Suppressor macrophage treated with lipopolysaccharide for 4 hours (primary cell): ENCODE measurements around the gene TRPC4AP.
"Not testable (repeated sequence)": the region's sequence is repeated elsewhere in the genome, so short reads cannot be mapped to it uniquely, and the experiment has no call there.

Experiments used
- DNase-seq: peaks from one replicate; pipeline ENCODE4 v3.0.0-alpha.2; 2020

TRPC4AP gene

DNA sequence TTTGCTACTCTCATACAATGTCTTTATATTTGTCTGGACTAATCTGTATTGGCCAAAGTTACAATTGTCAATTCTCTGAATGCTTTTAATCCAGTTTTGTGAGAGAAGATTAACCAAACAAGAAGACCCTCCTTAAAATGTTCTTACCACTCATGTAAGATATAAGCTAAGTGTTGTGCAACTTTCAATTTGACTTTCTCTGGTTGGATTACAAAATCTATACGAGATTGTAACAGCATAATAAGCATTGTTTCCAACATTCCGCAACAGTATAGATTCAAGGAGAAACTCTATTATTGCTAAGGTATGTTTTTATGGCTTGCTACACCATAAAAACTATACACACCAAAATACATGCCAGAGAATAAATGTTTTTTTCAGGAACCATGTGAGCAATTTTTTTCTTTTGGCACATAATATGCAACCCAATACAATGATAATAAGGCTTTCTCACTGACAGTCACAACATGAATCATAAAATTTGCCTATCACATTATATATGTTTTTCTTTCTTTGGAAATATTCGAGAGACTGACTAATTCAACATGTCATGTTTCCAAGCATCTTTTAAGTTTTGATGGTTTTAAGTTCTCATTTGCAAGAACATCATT, 12.2 kb upstream of the TRPC4AP start:
- no peak for DNase-seq

DNA sequence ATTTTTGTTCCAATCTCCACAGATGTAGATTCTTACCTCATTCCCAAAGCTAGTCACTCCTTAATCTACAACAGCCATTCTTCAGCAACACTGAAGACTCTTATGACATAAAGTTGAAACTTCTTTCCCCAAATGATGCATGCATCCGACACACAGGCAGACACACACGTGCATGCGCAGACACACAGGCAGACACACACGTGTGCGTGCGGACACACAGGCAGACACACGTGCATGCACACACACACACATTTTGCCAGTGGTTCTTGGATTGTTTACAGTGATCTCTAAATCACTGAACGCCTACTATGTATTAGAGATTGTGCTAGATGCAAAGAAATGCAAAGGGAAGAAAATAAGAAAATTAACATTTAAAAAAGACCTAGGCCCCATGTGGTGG, 9.0 kb upstream of the TRPC4AP start:
- no peak for DNase-seq

DNA sequence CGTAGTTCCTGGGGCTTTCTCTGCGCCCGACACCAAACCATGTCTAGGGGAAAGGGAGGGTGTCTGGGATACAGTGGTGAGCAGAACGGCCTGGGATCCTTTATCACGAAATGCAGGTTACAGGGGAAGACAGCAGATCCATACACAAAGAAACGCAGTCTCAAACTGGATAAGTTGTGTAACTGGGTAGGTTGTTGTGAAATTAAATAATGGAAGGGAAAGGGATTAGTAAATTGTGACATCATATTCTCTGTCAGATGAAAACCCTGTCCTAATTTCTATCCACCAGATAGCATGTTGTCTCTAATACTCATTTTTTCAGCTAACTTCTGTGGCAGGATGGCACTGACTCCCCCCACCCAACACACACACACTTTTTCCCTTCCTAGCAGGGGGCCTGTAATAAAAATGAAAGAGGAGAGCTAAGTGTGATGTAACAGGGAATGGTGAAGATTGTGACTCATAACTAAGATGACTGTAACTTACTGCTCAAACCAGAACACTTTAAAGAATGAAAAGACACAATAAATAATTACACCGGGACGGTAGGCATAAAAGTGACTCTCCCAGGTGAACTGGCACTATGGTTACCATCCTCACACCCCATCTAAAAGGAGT, 769 bp upstream of the TRPC4AP start:
- DNase-seq, result peak; percentile 74

DNA sequence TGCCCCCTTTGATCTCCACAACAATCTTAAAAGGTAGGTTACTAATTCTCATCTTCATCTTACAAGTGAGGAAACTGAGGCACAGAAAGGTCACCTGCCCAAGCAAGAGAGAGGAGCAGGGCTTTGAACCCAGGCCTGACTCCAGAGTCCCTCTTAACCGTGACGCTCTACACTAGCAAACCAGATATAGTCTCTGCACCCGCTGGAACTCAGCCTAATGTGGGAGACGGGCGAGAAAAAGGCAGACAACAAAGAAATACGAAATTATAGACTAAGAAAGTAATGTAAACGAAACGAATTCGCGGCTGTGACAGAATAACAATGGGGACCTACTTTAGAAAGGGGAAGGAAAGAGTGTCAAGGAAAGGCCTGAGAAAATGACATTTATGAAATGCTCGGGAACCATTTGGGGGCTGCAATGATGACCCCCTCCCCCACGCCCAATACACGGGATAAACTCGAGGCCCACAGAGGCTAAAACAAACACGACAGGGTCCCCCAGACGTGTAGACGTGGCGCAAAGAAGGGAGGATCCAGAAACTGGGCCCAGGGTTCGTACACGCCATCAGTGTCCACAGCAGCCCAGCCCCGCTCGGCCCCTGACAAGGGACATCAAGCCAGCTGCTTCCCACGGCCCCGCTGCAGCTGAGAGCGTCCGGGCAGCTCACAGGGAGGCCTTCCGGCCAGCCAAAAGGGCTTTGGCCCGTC, 637 bp downstream of the TRPC4AP start:
- peak; percentile 56 for DNase-seq

DNA sequence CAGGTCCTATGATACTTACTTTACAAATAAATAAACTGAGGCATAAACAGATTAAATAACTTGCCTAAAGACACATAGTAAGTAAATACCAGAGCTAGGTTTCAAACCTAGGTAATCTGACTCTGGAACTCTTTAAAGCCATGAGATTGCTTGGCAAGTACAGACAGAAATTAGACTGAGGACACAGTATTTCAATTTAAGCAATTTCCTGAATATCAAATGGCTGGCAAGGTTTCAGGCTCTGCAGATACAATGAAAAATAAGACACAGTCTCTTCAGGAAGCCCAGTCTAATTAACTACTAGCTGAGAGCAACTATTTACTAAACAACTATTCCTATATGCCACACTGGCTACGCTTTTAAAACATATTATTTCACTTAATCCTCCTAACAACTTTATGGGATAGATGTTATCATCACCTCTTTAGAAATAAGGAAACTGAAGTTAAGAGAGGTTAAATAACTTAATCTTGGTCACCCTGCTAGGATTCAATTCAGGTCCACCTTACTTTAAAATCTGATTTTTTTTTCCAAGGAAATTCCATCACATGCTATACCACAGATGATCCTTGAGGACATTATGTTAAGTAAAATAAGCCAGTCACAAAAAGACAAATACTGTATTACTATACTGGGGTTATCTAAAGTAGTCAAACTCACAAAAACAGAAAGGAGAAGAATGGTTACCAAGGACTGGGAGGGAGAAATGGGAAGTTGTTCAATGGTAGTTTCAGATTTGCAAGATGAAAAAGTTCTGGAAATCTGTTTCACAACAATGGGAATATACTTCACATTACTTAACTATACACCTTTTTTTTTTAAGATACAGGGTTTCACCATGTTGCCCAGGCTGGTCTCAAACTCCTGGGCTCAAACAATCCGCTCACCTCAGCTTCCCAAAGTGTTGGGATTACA, 4.1 kb downstream of the TRPC4AP start:
- DNase-seq, result peak; percentile 74

DNA sequence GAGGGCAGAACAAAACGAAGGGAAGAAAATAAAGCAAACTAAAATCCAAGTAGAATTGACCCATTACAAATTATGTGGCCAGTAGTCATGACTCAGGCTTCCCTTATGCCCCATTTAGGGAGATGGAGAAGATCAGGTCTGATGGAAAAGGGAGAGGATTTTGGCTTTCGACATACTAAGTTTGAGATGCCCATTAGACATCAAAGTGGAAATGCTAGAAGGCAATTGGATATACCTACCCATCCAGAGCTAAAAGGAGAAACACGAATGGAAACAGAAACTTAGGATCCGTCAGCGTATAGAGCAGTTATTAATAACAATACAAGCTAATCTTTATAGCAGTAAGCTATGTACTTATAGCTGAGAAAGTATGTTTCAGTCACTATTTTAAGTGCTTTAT, 4.8 kb downstream of the TRPC4AP start:
- peak; percentile 67 for DNase-seq

DNA sequence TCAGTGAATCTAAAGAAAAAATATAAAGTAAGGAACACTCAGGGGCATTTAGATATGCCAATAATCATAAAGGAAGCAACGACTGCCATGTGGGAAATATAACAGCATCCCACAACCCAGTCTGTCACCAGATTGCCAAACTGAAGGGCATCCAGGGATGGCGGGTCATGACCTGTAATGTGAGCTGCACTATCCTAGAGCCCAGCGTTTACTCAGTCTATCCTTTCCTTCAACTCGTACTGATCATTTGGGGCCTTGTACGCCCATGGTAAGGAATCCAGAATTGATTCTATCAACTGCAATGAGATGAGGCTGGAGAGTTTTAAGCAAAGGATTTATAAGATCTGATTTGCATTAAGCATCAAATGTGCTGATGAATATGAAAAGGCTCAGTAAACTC, 5.3 kb downstream of the TRPC4AP start:
- no peak for DNase-seq

DNA sequence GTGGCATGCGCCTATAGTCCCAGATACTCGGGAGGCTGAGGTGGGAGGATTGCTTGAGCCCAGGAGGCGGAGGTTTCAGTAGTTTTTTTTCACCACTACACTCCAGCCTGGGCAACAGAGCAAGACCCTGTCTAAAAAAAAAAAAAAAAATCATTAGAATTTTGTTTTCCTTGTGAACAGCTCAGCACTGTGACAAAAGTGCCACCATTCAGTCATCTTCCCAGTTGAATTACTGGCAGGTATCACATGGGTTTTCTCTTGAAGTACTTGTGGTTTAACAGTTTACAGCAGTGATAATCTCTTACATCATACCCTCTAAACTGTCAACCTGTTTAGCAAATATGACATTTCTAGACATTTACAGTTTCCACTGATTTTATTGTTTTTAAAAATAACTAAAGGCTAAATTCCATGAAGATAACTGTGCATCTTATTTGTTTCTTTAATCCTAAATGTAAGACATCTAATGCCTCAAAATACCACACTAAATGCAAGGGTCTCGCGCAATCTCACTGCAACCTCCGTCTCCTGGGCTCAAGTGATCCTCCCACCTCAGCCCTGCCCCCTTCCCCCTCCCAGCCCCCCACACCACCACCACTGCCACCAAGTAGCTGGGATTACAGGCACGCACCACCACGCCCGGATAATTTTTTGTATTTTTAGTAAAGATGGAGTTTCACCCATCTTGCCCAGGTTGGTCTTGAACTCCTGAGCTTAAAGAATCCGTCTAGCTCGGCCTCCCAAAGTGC, 7.0 kb downstream of the TRPC4AP start:
- DNase-seq, result peak; percentile 13

DNA sequence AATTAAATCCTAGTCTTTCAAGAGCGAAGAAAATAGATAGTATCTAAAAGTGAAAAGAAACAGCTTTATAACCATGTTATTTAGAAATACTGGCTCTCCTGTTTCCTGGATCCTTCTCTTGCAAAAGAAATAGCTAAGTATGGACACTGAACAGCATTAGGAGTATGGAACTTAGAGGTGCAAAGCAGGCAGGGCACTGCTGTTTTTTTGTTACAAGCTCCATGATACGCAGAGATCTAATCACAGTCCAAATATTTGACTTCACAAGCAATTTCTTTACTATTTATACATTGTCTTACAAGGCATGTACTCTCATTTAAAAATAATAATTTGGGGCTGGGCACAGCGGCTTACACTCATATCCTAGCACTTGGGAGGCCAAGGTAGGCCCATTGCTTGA, 7.6 kb downstream of the TRPC4AP start:
- no peak for DNase-seq

DNA sequence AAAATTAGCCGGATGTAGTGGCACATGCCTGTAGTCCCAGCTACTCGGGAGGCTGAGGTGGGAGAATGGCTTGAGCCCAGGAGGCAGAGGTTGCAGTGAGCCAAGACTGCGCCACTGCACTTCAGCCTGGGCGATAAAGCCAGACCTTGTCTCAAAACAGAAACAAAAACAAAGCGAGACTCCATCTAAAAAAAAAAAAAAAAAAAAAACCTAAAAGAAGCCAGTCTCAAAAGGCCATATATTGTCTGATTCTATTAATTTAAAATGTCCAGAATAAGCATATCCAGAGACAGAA, 12.3 kb downstream of the TRPC4AP start:
- not testable (repeated sequence) for DNase-seq

DNA sequence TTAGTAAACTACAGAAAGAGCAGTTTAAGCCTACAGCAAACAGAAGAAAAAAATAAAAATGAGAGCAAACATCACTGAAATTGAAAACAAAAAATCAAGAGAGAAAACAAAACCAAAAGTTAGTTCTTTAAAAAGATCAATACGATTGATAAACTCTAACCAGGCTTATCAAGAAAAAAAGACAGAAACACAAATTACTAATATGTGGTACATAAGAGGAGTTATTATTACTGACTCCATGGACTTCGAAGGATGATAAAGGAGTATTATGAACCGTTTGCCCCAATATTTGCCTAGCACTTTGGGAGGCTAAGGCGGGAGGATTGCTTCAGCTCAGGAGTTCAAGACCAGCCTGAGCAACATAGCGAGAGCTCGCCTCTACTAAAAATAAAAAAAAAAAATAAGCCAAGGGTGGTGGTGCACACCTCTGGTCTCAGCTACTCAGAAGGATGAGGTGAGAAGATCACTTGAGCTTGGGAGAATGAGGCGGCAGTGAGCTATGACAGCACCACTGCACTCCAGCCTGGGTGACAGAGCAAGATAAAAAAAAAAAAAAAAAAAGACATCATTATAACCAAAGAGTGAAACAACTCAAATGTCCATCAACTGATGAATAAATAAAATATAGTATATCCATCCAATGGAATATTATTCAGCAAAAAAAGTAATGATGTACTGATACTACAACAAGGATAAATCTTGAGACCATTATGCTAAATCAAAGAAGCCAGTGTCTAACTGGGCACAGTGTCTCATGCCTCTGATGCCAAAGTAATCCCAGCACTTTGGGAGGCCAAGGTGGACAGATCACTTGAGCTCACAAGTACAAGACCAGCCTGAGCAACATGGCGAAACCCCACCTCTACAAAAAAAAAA, 12.9 kb downstream of the TRPC4AP start:
- DNase-seq, result no peak

DNA sequence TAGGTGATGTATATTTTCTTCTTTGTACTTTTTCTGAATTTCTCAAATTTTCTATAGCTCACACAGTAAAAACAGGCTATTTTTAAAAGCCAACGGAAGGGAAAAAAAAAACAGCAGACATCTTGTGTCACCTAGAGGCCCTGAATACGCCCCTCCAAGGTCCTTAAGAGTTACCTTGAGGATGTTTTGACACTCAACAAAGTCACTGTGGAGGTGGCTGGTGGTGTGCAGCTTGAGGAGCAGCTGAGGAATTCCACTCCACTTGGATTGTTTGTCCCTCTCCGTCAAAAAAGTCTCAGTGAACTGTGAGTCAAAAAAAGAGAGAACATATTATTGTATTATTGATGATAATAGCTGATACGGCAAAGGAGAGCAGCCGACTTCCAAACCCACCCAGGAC, 14.7 kb downstream of the TRPC4AP start:
- DNase-seq, result no peak

DNA sequence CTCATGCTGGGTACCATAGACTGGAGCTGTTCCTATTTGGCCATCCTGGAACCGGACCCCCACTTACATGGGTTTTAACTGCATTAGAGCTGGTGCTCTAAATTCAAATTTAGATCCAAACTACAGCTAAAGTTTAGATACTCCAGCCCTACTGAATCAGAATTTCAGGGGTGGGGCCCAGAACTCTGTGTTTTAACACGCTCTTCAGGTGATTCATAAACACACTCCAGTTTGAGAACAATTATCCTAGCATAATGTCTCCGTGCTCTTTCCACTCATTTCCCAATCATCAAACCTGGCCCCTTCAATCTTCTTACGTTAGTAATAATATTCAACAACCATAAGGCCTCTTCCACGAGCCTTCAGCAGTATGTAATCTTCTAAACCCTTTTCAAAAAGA, 15.3 kb downstream of the TRPC4AP start:
- DNase-seq, result no peak

DNA sequence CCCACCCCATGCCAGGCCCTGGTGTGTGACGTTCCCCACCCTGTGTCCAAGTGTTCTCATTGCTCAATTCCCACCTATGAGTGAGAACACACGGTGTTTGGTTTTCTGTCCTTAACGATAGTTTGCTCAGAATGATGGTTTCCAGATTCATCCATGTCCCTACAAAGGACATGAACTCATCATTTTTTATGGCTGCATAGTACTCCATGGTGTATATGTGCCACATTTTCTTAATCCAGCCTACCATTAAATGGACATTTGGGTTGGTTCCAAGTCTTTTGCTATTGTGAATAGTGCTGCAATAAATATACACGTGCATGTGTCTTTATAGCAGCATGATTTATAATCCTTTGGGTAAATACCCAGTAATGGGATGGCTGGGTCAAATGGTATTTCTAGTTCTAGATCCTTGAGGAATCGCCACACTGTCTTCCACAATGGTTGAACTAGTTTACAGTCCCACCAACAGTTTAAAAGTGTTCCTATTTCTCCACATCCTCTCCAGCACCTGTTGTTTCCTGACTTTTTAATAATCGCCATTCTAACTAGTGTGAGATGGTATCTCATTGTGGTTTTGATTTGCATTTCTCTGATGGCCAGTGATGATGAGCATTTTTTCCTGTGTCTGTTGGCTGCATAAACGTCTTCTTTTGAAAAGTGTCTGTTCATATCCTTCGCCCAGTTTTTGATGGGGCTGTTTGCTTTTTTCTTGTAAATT, 21.0 kb downstream of the TRPC4AP start:
- DNase-seq, result not testable (repeated sequence)

DNA sequence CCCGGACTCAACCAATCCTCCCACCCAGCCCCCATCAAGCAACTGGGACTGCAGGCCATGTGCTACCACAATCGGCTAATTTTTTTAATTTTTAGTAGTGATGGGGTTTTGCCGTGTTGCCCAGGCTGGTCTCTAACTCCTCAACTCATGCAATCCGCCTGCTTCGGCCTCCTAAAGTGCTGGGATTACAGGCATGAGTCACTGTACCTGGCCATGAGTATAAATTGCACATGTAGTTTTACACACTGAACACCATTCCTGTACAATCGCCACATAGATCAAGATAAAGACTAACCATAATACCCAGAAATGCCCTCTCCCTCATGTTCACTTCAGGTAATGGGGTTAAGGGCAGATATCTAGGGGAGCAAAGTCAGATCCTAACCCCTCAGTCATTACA, 26.4 kb downstream of the TRPC4AP start:
- DNase-seq, result no peak

DNA sequence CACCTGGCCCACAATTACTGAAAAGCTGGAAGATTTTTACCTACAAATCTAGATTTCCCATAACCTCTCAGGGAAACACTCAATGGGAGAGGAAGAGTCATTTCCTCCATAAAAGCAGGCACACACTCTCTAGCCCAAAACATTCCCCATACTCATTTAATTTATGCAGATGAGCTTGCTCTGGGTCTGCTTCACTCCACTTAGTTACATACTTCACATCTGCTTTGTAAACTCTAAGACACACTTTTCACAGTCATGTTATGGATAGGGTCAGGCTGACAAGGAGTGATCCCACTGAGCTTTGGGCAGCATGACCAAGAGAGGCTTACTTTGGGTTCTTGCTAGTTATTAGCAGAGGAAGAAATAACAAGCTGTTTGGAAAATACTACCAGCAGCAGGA, 27.4 kb downstream of the TRPC4AP start:
- DNase-seq, result no peak

DNA sequence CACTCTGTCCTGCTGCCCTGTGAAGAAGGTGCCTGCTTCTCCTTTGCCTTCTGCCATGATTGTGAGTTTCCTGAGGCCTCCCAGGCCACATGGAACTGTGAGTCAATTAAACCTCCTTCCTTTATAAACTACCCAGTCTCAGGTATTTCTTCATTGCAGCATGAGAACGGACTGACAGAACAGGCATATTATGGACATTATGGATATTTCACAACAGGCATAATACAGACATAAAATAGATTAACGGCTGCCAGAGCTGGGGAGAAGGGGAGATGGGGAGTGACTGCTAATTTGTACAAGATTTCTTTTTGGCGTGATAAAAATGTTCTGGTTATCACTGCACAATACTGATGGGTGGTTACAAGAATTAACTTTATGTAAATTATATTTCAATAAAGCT, 29.4 kb downstream of the TRPC4AP start:
- no peak for DNase-seq

DNA sequence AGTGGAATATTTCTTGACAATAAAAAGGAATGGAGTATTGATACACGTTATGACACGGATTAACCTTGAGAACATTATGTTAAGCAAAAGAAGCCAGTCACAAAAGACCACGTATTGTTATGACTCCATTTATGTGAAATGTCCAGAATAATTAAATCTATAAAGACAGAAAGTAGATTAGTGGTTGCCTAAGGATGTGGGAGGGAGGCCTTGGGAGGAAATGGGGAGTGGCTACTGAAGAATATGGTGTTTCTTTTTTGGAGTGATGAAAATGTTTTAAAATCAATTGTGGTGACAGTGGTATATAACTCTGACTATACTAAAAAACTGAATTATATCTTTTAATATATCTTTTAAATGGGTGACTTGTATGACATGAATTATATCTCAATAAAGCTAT, 30.1 kb downstream of the TRPC4AP start:
- DNase-seq, result no peak

DNA sequence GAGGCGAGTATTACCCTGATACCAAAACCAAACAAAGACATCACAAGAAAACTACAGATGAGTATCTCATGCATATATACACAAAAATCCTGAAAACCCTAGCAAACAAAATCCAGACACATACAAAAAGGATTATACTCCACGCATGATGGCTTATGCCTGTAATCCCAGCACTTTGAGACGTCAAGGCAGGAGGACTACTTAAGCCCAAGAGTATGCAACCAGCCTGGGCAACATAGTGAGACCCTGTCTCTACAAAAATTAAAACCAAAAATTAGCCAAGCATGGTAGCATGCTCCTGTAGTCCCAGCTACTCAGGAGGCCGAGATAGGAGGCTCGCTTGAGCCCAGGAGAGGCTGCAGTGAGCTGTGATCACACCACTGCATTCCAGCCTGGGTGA, 32.4 kb downstream of the TRPC4AP start:
- no peak for DNase-seq

DNA sequence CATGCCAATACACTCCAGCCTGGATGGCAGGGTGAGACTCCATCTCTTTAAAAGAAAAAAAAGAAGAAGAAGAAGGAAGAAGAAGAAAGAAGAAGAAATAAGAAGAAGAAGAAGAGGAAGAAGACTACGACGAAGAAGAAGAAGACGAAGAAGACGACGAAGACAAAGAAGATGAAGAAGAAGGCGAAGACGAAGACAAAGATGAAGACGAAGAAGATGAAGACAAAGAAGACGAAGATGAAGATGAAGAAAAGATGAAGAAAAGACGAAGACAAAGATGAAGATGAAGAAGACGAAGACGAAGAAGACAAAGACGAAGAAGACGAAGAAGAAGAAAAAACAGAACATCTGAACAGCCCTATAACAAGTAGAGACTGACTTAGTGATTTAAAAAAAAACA, 33.0 kb downstream of the TRPC4AP start:
- no peak for DNase-seq

DNA sequence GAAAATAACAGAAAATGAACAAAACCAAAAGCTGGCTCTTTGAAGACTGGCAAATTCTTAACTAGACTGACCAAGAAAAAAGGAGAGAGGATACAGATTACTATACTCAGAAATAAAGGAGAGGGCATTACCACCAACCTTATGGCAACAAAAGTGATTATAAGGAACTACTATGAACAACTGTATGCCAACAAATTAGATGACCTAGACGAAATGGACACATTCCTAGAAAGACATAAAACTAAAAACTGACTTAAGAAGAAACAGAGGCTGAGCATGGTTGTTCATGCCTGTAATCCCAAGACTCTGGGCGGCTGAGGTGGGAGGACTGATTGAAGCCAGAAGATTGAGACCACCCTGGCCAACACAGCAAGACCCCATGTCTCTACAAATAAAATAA, 33.5 kb downstream of the TRPC4AP start:
- no peak for DNase-seq
